PFSK-1 (cell line): ENCODE results near the gene CIAO2B. TPM values are rescaled to one million over a fixed set of nuclear protein-coding genes. Genes with fewer than 3 reads are reported as not detected.
A peak's percentile ranks its signal among the peaks of the same experiment; 100 is the strongest.

ENCODE experiments used
- FOXP2 ChIP-seq: optimal IDR thresholded peaks from 2 replicates; pipeline ENCODE3; 2011; ENCODE audit warnings: borderline replicate concordance, control low read depth, inconsistent platforms; ENCODE audit not compliant: insufficient read depth; ENCODE audit errors: extremely low read length, extremely low read depth
- POLR2AphosphoS5 ChIP-seq: IDR thresholded peaks from 2 replicates; pipeline ENCODE4 v1.6.1; 2012; ENCODE audit warnings: low read depth, mild to moderate bottlenecking, control low read depth, low read length, moderate library complexity
- SIN3A ChIP-seq: IDR thresholded peaks from 2 replicates; pipeline ENCODE4 v1.6.1; 2012; ENCODE audit warnings: mild to moderate bottlenecking, low read length, moderate library complexity, borderline replicate concordance; ENCODE audit not compliant: insufficient read depth
- TAF1 ChIP-seq: IDR thresholded peaks from 2 replicates; pipeline ENCODE4 v1.6.1; 2012; ENCODE audit warnings: low read length, control low read depth, borderline replicate concordance; ENCODE audit not compliant: insufficient read depth
- polyA plus RNA-seq: library from polyadenylated mRNA; unstranded; fragments of >200 nt; gene quantifications from one replicate; pipeline ENCODE4 v1.2.1, GENCODE V29; 2012; ENCODE audit warnings: low read depth, missing spikeins; ENCODE audit not compliant: insufficient read length
- TF ChIP-seq, protein P1 (sequence below), 2 experiments: IDR thresholded peaks; 2 replicates each; pipeline versions ENCODE4 v1.6.1 to v1.8.0; 2011 to 2012; ENCODE audit warnings: low read depth in 2 of 2, low read length in 2 of 2, control low read depth in 1 of 2, inconsistent platforms in 1 of 2, mild to moderate bottlenecking in 1 of 2, moderate library complexity in 1 of 2; ENCODE audit not compliant: insufficient read depth in 1 of 2

CIAO2B gene
- polyA plus RNA-seq: 171 TPM

GRCh38 chr16:66934138-66934838 is at the start of gene CIAO2B:
Gene CIAO2B, minus strand, starts transcription at chr16:66934402. Its CDS starts 38 bp downstream, at chr16:66934364.
- TF ChIP-seq POLR2AphosphoS5: peak; percentile 61; the same call in 1 of the 2 replicates
- TF ChIP-seq TAF1: peak; percentile 57; the same call in 1 of the 2 replicates
- peak; percentile 83 for TF ChIP-seq FOXP2
- TF ChIP-seq, protein P1, sequence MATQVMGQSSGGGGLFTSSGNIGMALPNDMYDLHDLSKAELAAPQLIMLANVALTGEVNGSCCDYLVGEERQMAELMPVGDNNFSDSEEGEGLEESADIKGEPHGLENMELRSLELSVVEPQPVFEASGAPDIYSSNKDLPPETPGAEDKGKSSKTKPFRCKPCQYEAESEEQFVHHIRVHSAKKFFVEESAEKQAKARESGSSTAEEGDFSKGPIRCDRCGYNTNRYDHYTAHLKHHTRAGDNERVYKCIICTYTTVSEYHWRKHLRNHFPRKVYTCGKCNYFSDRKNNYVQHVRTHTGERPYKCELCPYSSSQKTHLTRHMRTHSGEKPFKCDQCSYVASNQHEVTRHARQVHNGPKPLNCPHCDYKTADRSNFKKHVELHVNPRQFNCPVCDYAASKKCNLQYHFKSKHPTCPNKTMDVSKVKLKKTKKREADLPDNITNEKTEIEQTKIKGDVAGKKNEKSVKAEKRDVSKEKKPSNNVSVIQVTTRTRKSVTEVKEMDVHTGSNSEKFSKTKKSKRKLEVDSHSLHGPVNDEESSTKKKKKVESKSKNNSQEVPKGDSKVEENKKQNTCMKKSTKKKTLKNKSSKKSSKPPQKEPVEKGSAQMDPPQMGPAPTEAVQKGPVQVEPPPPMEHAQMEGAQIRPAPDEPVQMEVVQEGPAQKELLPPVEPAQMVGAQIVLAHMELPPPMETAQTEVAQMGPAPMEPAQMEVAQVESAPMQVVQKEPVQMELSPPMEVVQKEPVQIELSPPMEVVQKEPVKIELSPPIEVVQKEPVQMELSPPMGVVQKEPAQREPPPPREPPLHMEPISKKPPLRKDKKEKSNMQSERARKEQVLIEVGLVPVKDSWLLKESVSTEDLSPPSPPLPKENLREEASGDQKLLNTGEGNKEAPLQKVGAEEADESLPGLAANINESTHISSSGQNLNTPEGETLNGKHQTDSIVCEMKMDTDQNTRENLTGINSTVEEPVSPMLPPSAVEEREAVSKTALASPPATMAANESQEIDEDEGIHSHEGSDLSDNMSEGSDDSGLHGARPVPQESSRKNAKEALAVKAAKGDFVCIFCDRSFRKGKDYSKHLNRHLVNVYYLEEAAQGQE (IDR thresholded peaks at IDR 0.05; ENCODE audit: insufficient read depth in 1 of 2, low read depth in 2 of 2, low read length in 2 of 2): no peak

DNA sequence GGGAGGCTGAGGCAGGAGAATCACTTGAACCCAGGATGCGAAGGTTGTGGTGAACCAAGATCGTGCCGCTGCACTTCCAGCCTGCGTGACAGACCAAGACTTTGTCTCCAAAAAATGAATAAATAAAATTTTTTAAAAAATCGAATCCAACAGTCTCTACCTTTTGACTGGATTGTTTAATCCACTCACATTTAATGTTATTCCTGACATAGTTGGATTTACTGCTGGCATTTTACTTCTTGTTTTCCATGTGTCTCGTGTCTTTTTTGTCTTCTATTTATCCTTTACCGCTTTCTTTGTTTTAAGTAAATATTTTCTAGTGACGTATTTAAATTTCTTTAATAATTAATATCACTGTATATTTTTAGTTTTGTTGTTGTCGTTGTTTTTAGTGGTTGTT is 48.8 kb upstream of the CIAO2B start:
- no peak for TF ChIP-seq POLR2AphosphoS5
- no peak for TF ChIP-seq FOXP2
- no peak for TF ChIP-seq SIN3A
- TF ChIP-seq, protein P1 (IDR thresholded peaks at IDR 0.05; ENCODE audit: insufficient read depth in 1 of 2, low read depth in 2 of 2, low read length in 2 of 2): no peak
- no peak for TF ChIP-seq TAF1

GRCh38 chr16:66979011-66979717 is 45.0 kb upstream of the CIAO2B start:
- TF ChIP-seq, protein P1 (IDR thresholded peaks at IDR 0.05; ENCODE audit: insufficient read depth in 1 of 2, low read depth in 2 of 2, low read length in 2 of 2): no peak
- no peak for TF ChIP-seq FOXP2
- TF ChIP-seq POLR2AphosphoS5: no peak
- TF ChIP-seq TAF1: no peak
- no peak for TF ChIP-seq SIN3A

- TF ChIP-seq FOXP2 (peak; percentile 64), SIN3A (no peak), POLR2AphosphoS5 (no peak), TAF1 (no peak)
- TF ChIP-seq, protein P1 (IDR thresholded peaks at IDR 0.05; ENCODE audit: insufficient read depth in 1 of 2, low read depth in 2 of 2, low read length in 2 of 2): peak; percentile 41 to 48; a peak in 2 of 4 replicates
These were observed 43.3 kb upstream of the CIAO2B start for GRCh38 chr16:66977341-66978113.
